ENCODE measurements around the gene EFCAB11.

EFCAB11 gene

DNA sequence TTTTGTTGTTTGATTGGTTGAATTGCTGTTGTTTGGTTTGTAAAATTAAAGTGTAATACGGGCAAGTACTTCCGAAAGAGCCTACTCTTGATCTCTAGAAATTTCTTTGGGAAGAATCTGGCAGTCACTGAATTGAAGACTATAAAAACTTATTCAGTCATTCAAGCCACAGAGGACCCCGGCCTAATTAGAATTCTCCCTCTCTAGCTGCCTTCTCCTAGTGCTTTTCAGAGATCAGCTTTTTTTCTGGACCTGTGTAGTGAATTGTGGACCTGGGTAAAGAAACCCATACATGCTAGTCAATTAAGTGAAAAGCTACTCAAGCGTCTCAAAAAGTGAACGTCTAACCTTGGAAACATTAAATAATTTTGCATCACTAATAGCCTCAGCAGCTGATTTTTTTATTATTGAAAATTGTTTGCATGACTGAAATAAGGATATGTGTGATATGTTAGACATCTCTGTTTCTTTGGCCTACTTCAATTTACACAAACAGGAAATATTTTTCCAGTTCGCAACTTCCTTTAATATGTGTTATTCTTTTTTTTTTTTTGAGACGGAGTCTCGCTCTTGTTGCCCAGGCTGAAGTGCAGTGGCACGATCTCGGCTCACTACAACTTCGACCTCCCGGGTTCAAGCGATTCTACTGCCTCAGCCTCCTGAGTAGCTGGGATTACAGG, 27.2 kb downstream of the EFCAB11 start:
- no peak for DNase-seq (ENCODE audit: low read depth)
- TF ChIP-seq, protein P1, sequence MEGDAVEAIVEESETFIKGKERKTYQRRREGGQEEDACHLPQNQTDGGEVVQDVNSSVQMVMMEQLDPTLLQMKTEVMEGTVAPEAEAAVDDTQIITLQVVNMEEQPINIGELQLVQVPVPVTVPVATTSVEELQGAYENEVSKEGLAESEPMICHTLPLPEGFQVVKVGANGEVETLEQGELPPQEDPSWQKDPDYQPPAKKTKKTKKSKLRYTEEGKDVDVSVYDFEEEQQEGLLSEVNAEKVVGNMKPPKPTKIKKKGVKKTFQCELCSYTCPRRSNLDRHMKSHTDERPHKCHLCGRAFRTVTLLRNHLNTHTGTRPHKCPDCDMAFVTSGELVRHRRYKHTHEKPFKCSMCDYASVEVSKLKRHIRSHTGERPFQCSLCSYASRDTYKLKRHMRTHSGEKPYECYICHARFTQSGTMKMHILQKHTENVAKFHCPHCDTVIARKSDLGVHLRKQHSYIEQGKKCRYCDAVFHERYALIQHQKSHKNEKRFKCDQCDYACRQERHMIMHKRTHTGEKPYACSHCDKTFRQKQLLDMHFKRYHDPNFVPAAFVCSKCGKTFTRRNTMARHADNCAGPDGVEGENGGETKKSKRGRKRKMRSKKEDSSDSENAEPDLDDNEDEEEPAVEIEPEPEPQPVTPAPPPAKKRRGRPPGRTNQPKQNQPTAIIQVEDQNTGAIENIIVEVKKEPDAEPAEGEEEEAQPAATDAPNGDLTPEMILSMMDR (IDR thresholded peaks at IDR 0.05; ENCODE audit: low read depth, low read length), result no peak
- TF ChIP-seq, protein P2, sequence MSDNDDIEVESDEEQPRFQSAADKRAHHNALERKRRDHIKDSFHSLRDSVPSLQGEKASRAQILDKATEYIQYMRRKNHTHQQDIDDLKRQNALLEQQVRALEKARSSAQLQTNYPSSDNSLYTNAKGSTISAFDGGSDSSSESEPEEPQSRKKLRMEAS (IDR thresholded peaks at IDR 0.05; ENCODE audit: low read depth, low read length), result no peak
- TF ChIP-seq MYC (IDR thresholded peaks at IDR 0.05; ENCODE audit: low read depth, low read length) (no peak), POLR2A (IDR thresholded peaks at IDR 0.05; ENCODE audit: extremely low read depth, insufficient read length) (no peak)

DNA sequence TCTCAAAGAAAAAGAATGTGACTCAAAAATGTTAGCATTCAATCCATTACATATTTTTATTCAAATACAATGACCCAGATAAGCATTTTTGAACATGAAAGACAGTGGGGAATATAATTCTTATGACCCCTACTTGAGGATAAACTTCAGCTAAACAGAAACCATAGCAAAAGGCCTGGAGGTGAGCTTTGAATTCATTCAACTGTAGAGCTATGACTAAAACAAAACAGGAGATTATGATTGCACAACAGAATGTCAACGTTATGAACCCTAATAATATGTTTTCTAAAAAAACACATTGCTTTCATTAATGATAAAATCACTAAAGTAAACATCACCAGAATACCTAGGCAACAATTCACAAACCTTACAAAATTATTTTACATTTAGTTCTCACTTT, 27.8 kb downstream of the EFCAB11 start:
- DNase-seq (ENCODE audit: low read depth), result no peak
- no peak overlapping the region for H3K4me3 ChIP-seq (ENCODE audit: low read depth, low read length)
- TF ChIP-seq, protein P2 (IDR thresholded peaks at IDR 0.05; ENCODE audit: low read depth, low read length), result no peak
- TF ChIP-seq, protein P1 (IDR thresholded peaks at IDR 0.05; ENCODE audit: low read depth, low read length), result no peak
- TF ChIP-seq POLR2A (IDR thresholded peaks at IDR 0.05; ENCODE audit: extremely low read depth, insufficient read length) (no peak), MYC (IDR thresholded peaks at IDR 0.05; ENCODE audit: low read depth, low read length) (no peak)

More for the DNA sequence above, 27.2 kb downstream of the EFCAB11 start:
- H3K4me3 ChIP-seq (ENCODE audit: low read depth, low read length), result no peak overlapping the region

DNA sequence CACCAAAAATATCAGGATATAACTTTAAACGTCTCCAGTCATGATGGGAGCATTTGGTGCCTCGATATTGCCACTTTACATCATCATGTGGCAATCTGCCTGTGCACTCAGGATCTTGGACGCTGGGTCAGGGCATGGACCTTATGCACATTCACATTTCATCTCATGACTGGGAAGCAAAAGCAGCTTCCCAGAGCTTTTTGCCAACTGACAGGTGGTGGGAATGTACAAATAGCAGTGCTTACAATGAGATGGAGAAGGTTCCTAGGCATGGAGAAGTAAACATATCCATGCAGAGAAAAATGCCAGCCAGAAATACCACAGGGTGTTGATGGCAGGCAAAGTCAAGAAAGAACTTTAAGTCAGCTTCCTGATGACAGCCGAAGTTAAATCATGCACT, 30.3 kb downstream of the EFCAB11 start:
- no peak for TF ChIP-seq MYC (IDR thresholded peaks at IDR 0.05; ENCODE audit: low read depth, low read length)
- DNase-seq (ENCODE audit: low read depth), result no peak
- no peak overlapping the region for H3K4me3 ChIP-seq (ENCODE audit: low read depth, low read length)

DNA sequence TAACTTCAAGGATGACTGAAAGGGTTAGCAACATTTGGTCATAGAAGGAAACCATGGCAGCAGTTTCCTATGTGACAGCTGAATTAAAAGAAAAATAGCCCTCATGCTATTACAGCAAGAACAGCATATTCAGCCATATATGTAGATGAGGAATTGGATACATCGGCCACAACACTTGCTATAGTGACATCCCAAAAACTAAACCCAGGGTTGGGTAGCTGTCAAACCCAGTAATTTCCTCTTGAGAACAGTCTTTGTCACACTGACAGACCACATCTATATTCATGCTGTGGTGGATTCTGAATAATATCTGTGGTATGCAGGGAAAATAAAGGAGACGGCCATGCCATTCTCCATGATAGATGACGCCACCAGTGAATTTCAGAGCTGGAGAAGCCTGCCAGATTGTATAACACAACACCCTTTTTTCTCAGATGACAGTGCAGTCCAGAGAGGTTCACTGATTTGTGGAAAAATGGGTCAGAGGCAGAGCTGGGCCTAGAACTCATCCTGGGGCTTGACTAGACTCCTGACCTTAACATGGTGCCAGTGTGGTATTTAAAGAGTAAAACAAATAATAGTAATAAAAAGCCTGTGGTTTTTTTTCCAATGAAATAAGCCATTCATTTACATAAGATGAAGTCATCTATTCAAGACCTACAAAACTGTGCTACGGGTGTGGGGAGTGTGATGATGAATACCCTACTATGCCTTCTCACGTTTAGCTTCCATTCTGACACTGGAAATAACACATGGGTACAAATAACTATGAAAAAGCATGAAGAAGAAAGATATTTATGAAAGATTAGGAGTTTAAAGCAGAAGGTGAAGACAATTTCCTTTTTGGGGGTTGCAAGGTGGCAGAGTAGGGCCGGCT, 32.3 kb downstream of the EFCAB11 start:
- no peak for DNase-seq (ENCODE audit: low read depth)
- no peak overlapping the region for H3K4me3 ChIP-seq (ENCODE audit: low read depth, low read length)
- TF ChIP-seq MYC (IDR thresholded peaks at IDR 0.05; ENCODE audit: low read depth, low read length), result no peak
- TF ChIP-seq, protein P2 (IDR thresholded peaks at IDR 0.05; ENCODE audit: low read depth, low read length), result no peak
- no peak for TF ChIP-seq POLR2A (IDR thresholded peaks at IDR 0.05; ENCODE audit: extremely low read depth, insufficient read length)
- TF ChIP-seq, protein P1 (IDR thresholded peaks at IDR 0.05; ENCODE audit: low read depth, low read length), result no peak

DNA sequence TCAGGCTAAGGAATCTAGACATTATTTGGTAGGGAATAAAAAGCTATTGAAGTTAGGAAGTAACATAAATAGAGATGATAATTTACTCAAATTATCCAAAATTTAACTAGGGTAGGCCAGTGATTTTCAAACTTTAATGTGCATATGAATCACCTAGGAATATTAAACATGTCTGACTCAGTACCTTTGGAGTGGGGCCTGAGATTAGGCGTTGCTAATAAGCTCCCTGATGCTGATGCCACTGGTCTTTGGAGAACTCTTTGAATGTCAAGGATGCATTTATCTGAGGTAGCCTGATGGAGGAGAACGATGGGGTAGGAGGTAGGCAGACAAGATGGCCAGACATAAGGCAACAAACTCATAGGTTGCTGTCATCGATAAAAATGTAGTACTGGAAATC, 33.2 kb downstream of the EFCAB11 start:
- H3K4me3 ChIP-seq (ENCODE audit: low read depth, low read length), result no peak overlapping the region
- TF ChIP-seq, protein P2 (IDR thresholded peaks at IDR 0.05; ENCODE audit: low read depth, low read length), result no peak
- TF ChIP-seq MYC (IDR thresholded peaks at IDR 0.05; ENCODE audit: low read depth, low read length) (no peak), POLR2A (IDR thresholded peaks at IDR 0.05; ENCODE audit: extremely low read depth, insufficient read length) (no peak)
- TF ChIP-seq, protein P1 (IDR thresholded peaks at IDR 0.05; ENCODE audit: low read depth, low read length), result no peak
- DNase-seq (ENCODE audit: low read depth), result no peak

DNA sequence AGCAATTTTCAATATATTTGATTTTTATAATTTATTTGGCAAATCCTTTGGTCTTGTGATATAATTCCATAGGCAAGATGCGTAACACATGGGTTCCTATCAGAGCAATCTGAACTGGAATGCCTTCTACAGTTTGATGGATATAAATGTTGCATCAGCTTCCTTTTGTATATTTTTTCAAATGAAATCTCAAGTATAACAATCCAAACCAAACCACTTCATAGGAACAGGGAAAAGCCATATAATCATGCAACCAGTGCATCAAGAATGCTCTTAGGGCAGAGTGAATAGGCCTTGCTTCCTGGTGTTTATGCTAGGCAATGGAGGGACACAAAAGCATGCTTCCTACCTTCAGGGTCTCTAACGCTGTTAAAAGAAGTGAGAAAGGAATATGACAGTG, 34.5 kb downstream of the EFCAB11 start:
- TF ChIP-seq MYC (IDR thresholded peaks at IDR 0.05; ENCODE audit: low read depth, low read length), result no peak
- TF ChIP-seq POLR2A (IDR thresholded peaks at IDR 0.05; ENCODE audit: extremely low read depth, insufficient read length), result no peak
- TF ChIP-seq, protein P1 (IDR thresholded peaks at IDR 0.05; ENCODE audit: low read depth, low read length), result no peak
- TF ChIP-seq, protein P2 (IDR thresholded peaks at IDR 0.05; ENCODE audit: low read depth, low read length), result no peak
- DNase-seq (ENCODE audit: low read depth), result no peak

More for the DNA sequence above, 34.5 kb downstream of the EFCAB11 start:
- H3K4me3 ChIP-seq (ENCODE audit: low read depth, low read length), result no peak overlapping the region
